IPS-18c (cell line): ENCODE data around the gene SAMD7.

Experiments used
- H3K4me3 ChIP-seq: 2 replicates; pipeline ENCODE4 v1.7.0; 2013; ENCODE audit warnings: low read depth, mild to moderate bottlenecking, low read length, moderate library complexity; ENCODE audit not compliant: insufficient read depth
- H3K9me3 ChIP-seq: one replicate; pipeline ENCODE4 v1.6.1; 2013; ENCODE audit warnings: mild to moderate bottlenecking, low read length, moderate library complexity; ENCODE audit not compliant: control insufficient read depth, insufficient read depth

SAMD7 gene

DNA sequence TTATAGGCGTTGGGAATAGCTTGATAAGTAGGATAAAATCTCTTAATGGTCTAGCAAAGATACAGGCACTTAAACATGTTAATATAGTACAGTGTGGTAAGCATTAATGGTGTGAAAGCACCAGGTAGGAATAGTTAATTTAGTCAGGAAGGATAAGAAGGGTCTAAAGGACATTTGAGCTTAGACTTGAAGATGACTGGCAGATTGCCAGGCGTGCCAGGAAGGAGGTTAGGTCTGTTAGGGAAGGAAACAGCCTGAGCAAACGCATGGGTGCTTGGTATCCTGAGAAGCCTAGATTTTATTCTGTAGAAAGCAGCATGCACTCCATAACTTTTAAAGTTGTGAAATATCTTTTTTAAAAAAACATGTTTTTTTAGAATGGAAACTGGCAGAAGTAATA lies 72.9 kb downstream of the SAMD7 start:
- Histone ChIP-seq H3K9me3 (no peaks in the 10 kb centered on the region), H3K4me3 (no peak overlapping the region)
